Measurements from ENCODE around the gene ZBTB4.
"Not testable (repeated sequence)": the region's sequence is repeated elsewhere in the genome, so short reads cannot be mapped to it uniquely, and the experiment has no call there.

ZBTB4 gene

GRCh38 chr17:7484919-7485377 is 5.5 kb upstream of the ZBTB4 start:
- Histone ChIP-seq H3K18ac (ENCODE audit: low read length) (no peak overlapping the region), H3K4me3 (ENCODE audit: low read depth, low read length) (peak overlapping the region; percentile 81), H3K79me2 (ENCODE audit: control insufficient read depth, insufficient read depth, low read length, poor library complexity) (peaks cover 24% of the 10 kb centered on the region), H3K4ac (ENCODE audit: low read depth, low read length) (peak overlapping the region; percentile 92), H3K79me1 (ENCODE audit: low read length) (peaks cover 16% of the 10 kb centered on the region), H3K4me1 (ENCODE audit: control insufficient read depth in 1 of 2, insufficient read depth in 2 of 2, low read length in 2 of 2) (peaks cover 15 to 16% of the 10 kb centered on the region in 2 experiments), H4K12ac (ENCODE audit: low read depth, low read length) (no peak overlapping the region), H3K36me3 (ENCODE audit: control insufficient read depth in 1 of 2, insufficient read depth in 2 of 2, low read length in 2 of 2) (peaks cover 3% of the 10 kb centered on the region in 2 experiments), H2BK12ac (ENCODE audit: low read length) (no peak overlapping the region), H2BK5ac (ENCODE audit: low read depth, low read length, poor library complexity) (peak overlapping the region; percentile 45), H3K14ac (ENCODE audit: low read length) (peak overlapping the region; percentile 80), H3K4me2 (ENCODE audit: low read length) (peak overlapping the region; percentile 97), H3K23ac (ENCODE audit: low read length) (no peak overlapping the region), H3K27me3 (ENCODE audit: insufficient read depth, low read length) (no peaks in the 10 kb centered on the region), H2BK120ac (ENCODE audit: insufficient read depth, low read length, poor library complexity) (no peak overlapping the region), H3K9ac (ENCODE audit: low read length) (peak overlapping the region; percentile 71), H4K8ac (ENCODE audit: low read depth, low read length) (peak overlapping the region; percentile 61), H2AK5ac (ENCODE audit: low read length) (peak overlapping the region; percentile 22), H2AFZ (ENCODE audit: insufficient read depth, low read length, poor library complexity) (peak overlapping the region; percentile 23), H4K91ac (ENCODE audit: low read depth, low read length) (peak overlapping the region; percentile 49), H3K27ac (ENCODE audit: low read depth, low read length) (peak overlapping the region; percentile 29), H3K9me3 (ENCODE audit: insufficient read depth, low read depth, low read length) (no peaks in the 10 kb centered on the region)
- WGBS (ENCODE audit: extremely low coverage, insufficient coverage, insufficient read length): no CpG with 5 or more reads among the region's 19 CpGs
- DNase-seq: peak in 1 of 2 donors; percentile 45

- H3K27me3 ChIP-seq (ENCODE audit: insufficient read depth, low read length): no peaks in the 10 kb centered on the region
- peaks cover 25% of the 10 kb centered on the region for H3K79me2 ChIP-seq (ENCODE audit: control insufficient read depth, insufficient read depth, low read length, poor library complexity)
- H3K23ac ChIP-seq (ENCODE audit: low read length): no peak within 1 kb of the TSS
- H3K9ac ChIP-seq (ENCODE audit: low read length): peak within 1 kb of the TSS; percentile 88
- peak within 1 kb of the TSS; percentile 97 for H2BK5ac ChIP-seq (ENCODE audit: low read depth, low read length, poor library complexity)
- H3K27ac ChIP-seq (ENCODE audit: low read depth, low read length): peak within 1 kb of the TSS; percentile 97
- H3K14ac ChIP-seq (ENCODE audit: low read length): peak within 1 kb of the TSS; percentile 99
- DNase-seq: peak; percentile 96 to 99
- peak within 1 kb of the TSS; percentile 73 for H2BK12ac ChIP-seq (ENCODE audit: low read length)
- peak within 1 kb of the TSS; percentile 97 for H2AFZ ChIP-seq (ENCODE audit: insufficient read depth, low read length, poor library complexity)
- no CpG with 5 or more reads among the region's 64 CpGs for WGBS (ENCODE audit: extremely low coverage, insufficient coverage, insufficient read length)
- H4K8ac ChIP-seq (ENCODE audit: low read depth, low read length): peak within 1 kb of the TSS; percentile 98
- no peaks in the 10 kb centered on the region for H3K36me3 ChIP-seq (ENCODE audit: control insufficient read depth in 1 of 2, insufficient read depth in 2 of 2, low read length in 2 of 2)
- H4K91ac ChIP-seq (ENCODE audit: low read depth, low read length): peak within 1 kb of the TSS; percentile 96
- no peaks in the 10 kb centered on the region for H3K9me3 ChIP-seq (ENCODE audit: insufficient read depth, low read depth, low read length)
- peak within 1 kb of the TSS; percentile 97 for H3K4me2 ChIP-seq (ENCODE audit: low read length)
- H3K4me1 ChIP-seq (ENCODE audit: control insufficient read depth in 1 of 2, insufficient read depth in 2 of 2, low read length in 2 of 2): peaks cover 17 to 18% of the 10 kb centered on the region in 2 experiments
- H3K18ac ChIP-seq (ENCODE audit: low read length): peak within 1 kb of the TSS; percentile 99
- peak within 1 kb of the TSS; percentile 94 for H2BK120ac ChIP-seq (ENCODE audit: insufficient read depth, low read length, poor library complexity)
- peaks cover 21% of the 10 kb centered on the region for H3K79me1 ChIP-seq (ENCODE audit: low read length)
- H2AK5ac ChIP-seq (ENCODE audit: low read length): peak within 1 kb of the TSS; percentile 97
- H3K4ac ChIP-seq (ENCODE audit: low read depth, low read length): peak within 1 kb of the TSS; percentile 92
- peak within 1 kb of the TSS; percentile 98 for H4K12ac ChIP-seq (ENCODE audit: low read depth, low read length)
- peak within 1 kb of the TSS; percentile 81 for H3K4me3 ChIP-seq (ENCODE audit: low read depth, low read length)
Measured at GRCh38 chr17:7484067-7484918, 4.9 kb upstream of the ZBTB4 start, which contains the start of gene POLR2A. POLR2A (plus strand) TSS chr17:7484366.

GRCh38 chr17:7483255-7484066 is 4.0 kb upstream of the ZBTB4 start:
- H4K12ac ChIP-seq (ENCODE audit: low read depth, low read length): peak overlapping the region; percentile 98
- H2BK12ac ChIP-seq (ENCODE audit: low read length): peak overlapping the region; percentile 73
- peak overlapping the region; percentile 99 for H3K18ac ChIP-seq (ENCODE audit: low read length)
- no peaks in the 10 kb centered on the region for H3K36me3 ChIP-seq (ENCODE audit: control insufficient read depth in 1 of 2, insufficient read depth in 2 of 2, low read length in 2 of 2)
- H2AFZ ChIP-seq (ENCODE audit: insufficient read depth, low read length, poor library complexity): peak overlapping the region; percentile 97
- H3K27me3 ChIP-seq (ENCODE audit: insufficient read depth, low read length): no peaks in the 10 kb centered on the region
- H3K79me2 ChIP-seq (ENCODE audit: control insufficient read depth, insufficient read depth, low read length, poor library complexity): peaks cover 32% of the 10 kb centered on the region
- DNase-seq: peak; percentile 89 to 91
- H3K4me3 ChIP-seq (ENCODE audit: low read depth, low read length): peak overlapping the region; percentile 76
- peak overlapping the region; percentile 88 for H3K9ac ChIP-seq (ENCODE audit: low read length)
- peak overlapping the region; percentile 97 for H3K27ac ChIP-seq (ENCODE audit: low read depth, low read length)
- peak overlapping the region; percentile 98 for H4K8ac ChIP-seq (ENCODE audit: low read depth, low read length)
- peak overlapping the region; percentile 99 for H3K14ac ChIP-seq (ENCODE audit: low read length)
- no CpG with 5 or more reads among the region's 38 CpGs for WGBS (ENCODE audit: extremely low coverage, insufficient coverage, insufficient read length)
- H4K91ac ChIP-seq (ENCODE audit: low read depth, low read length): peak overlapping the region; percentile 96
- H3K4me1 ChIP-seq (ENCODE audit: control insufficient read depth in 1 of 2, insufficient read depth in 2 of 2, low read length in 2 of 2): peaks cover 20 to 21% of the 10 kb centered on the region in 2 experiments
- peak overlapping the region; percentile 94 for H2BK120ac ChIP-seq (ENCODE audit: insufficient read depth, low read length, poor library complexity)
- H3K4ac ChIP-seq (ENCODE audit: low read depth, low read length): peak overlapping the region; percentile 85
- no peak overlapping the region for H3K23ac ChIP-seq (ENCODE audit: low read length)
- H3K4me2 ChIP-seq (ENCODE audit: low read length): peak overlapping the region; percentile 77
- peak overlapping the region; percentile 97 for H2AK5ac ChIP-seq (ENCODE audit: low read length)
- no peaks in the 10 kb centered on the region for H3K9me3 ChIP-seq (ENCODE audit: insufficient read depth, low read depth, low read length)
- H3K79me1 ChIP-seq (ENCODE audit: low read length): peaks cover 29% of the 10 kb centered on the region
- H2BK5ac ChIP-seq (ENCODE audit: low read depth, low read length, poor library complexity): peak overlapping the region; percentile 97

GRCh38 chr17:7482742-7483088 is 3.3 kb upstream of the ZBTB4 start:
- H3K36me3 ChIP-seq (ENCODE audit: control insufficient read depth in 1 of 2, insufficient read depth in 2 of 2, low read length in 2 of 2); H2BK12ac ChIP-seq (ENCODE audit: low read length); H3K9me3 ChIP-seq (ENCODE audit: insufficient read depth, low read depth, low read length); H3K4ac ChIP-seq (ENCODE audit: low read depth, low read length); H2AFZ ChIP-seq (ENCODE audit: insufficient read depth, low read length, poor library complexity); H3K9ac ChIP-seq (ENCODE audit: low read length); H2BK120ac ChIP-seq (ENCODE audit: insufficient read depth, low read length, poor library complexity); H3K23ac ChIP-seq (ENCODE audit: low read length); H3K4me3 ChIP-seq (ENCODE audit: low read depth, low read length); DNase-seq; H3K4me2 ChIP-seq (ENCODE audit: low read length); H4K12ac ChIP-seq (ENCODE audit: low read depth, low read length); H3K27me3 ChIP-seq (ENCODE audit: insufficient read depth, low read length); H3K27ac ChIP-seq (ENCODE audit: low read depth, low read length); H2BK5ac ChIP-seq (ENCODE audit: low read depth, low read length, poor library complexity): not testable (repeated sequence)
- H3K18ac ChIP-seq (ENCODE audit: low read length): peak overlapping the region; percentile 99
- peaks cover 31% of the 10 kb centered on the region for H3K79me1 ChIP-seq (ENCODE audit: low read length)
- peak overlapping the region; percentile 5 for H3K14ac ChIP-seq (ENCODE audit: low read length)
- no CpG with 5 or more reads among the region's 6 CpGs for WGBS (ENCODE audit: extremely low coverage, insufficient coverage, insufficient read length)
- peak overlapping the region; percentile 97 for H2AK5ac ChIP-seq (ENCODE audit: low read length)
- H3K4me1 ChIP-seq (ENCODE audit: control insufficient read depth in 1 of 2, insufficient read depth in 2 of 2, low read length in 2 of 2): peaks cover 27 to 29% of the 10 kb centered on the region in 2 experiments
- peak overlapping the region; percentile 98 for H4K8ac ChIP-seq (ENCODE audit: low read depth, low read length)
- H3K79me2 ChIP-seq (ENCODE audit: control insufficient read depth, insufficient read depth, low read length, poor library complexity): peaks cover 32% of the 10 kb centered on the region
- H4K91ac ChIP-seq (ENCODE audit: low read depth, low read length): peak overlapping the region; percentile 96

Data from trophoblast cell (in vitro differentiated cells and primary cell).